Skeletal muscle tissue (tissue), 4 donors: Measurements from ENCODE around the gene XBP1. TPM values are rescaled to one million over a fixed set of nuclear protein-coding genes. Genes with fewer than 3 reads are reported as not detected.
A peak's percentile ranks its signal among the peaks of the same experiment; 100 is the strongest.
"Not testable (repeated sequence)": the region's sequence is repeated elsewhere in the genome, so short reads cannot be mapped to it uniquely, and the experiment has no call there.

Experiments
- H3K27ac ChIP-seq: one replicate; pipeline ENCODE4 v1.7.0; 2013; ENCODE audit warnings: mild to moderate bottlenecking, low read depth, low read length, inconsistent platforms
- H3K27me3 ChIP-seq, 3 donors: one replicate each; pipeline ENCODE4 v1.7.0; 2013; ENCODE audit warnings: low read length in 3 of 3; ENCODE audit not compliant: control insufficient read depth in 3 of 3, insufficient read depth in 3 of 3
- H3K36me3 ChIP-seq, 3 donors: one replicate each; pipeline ENCODE4 v1.7.0; 2013; ENCODE audit warnings: low read length in 3 of 3; ENCODE audit not compliant: control insufficient read depth in 3 of 3, insufficient read depth in 3 of 3
- H3K4me1 ChIP-seq, 3 donors: one replicate each; pipeline ENCODE4 v1.7.0; 2013; ENCODE audit warnings: low read length in 3 of 3, mild to moderate bottlenecking in 3 of 3; ENCODE audit not compliant: control insufficient read depth in 3 of 3, insufficient read depth in 3 of 3
- H3K4me3 ChIP-seq, 3 donors: one replicate each; pipeline ENCODE4 v1.7.0; 2013; ENCODE audit warnings: low read length in 3 of 3
- H3K9ac ChIP-seq, 3 donors: one replicate each; pipeline ENCODE4 v1.7.0; 2013; ENCODE audit warnings: low read length in 3 of 3, mild to moderate bottlenecking in 3 of 3, moderate library complexity in 2 of 3, low read depth in 1 of 3
- H3K9me3 ChIP-seq, 3 donors: one replicate each; pipeline ENCODE4 v1.7.0; 2013; ENCODE audit warnings: low read length in 3 of 3; ENCODE audit not compliant: control insufficient read depth in 3 of 3
- total RNA-seq: library from RNA; depleted of rRNA; stranded (reverse); fragments of >200 nt; gene quantifications from one replicate; pipeline ENCODE4 v1.2.3, GENCODE V29; 2014
- donor health status: Osteomylitis.

Gene XBP1
- total RNA-seq, 1 donor from 2014 or later: 126 TPM

DNA sequence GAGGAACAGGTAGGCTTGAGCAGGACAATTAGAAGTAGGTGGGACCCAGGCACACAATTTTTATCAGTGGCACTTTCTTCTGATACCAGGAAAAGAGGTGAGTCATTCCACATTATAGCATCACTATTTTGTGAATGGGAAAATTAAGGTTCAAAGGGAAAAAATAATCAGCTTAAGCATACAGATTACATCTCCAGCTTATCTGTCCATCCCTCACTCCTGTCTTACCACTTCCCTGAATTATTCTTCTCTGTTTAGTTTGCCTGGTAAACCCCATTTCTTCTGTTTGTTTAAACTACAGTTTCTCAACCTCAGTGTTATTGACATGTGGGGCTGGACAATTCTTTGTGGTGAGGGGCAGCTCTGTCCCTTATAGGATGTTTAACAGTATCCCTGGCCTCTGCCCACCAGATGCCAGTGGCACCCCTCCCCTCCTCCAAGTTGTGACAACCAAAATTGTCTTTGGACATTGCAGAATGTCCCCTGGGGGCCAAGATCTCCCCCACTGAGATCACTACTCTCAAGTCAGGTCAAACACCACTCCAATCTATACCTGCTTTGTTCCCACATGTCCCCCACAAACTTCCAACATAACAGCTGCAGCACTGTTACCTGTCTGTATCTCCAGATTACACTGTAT lies 8.5 kb upstream of the XBP1 start:
- H3K4me3 ChIP-seq: no peak overlapping the region
- no peaks in the 10 kb centered on the region for H3K9me3 ChIP-seq
- peaks cover 0 to 4% (median 0%) of the 10 kb centered on the region in 3 donors for H3K36me3 ChIP-seq
- no peaks in the 10 kb centered on the region for H3K27me3 ChIP-seq
- H3K4me1 ChIP-seq: peaks cover 3 to 16% (median 8%) of the 10 kb centered on the region in 3 donors
- H3K27ac ChIP-seq: no peak overlapping the region
- H3K9ac ChIP-seq: no peak overlapping the region

DNA sequence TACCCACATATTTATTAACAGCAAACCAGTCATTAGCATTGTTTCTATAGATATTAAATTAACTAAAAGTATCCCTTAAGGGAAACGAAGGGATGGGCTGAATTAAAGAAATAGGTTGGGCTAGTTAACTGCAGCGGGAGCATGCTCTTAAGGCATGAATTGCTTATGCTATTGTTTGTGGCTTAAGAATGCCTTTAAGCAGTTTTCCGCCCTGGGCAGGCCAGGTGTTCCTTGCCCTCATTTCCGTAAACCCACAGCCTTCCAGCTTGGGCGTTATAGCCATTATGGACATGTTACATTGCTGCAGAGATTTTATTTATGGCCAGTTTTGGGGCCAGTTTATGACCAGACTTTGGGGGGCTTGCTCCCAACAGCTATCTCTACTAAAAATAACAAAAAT lies 5.1 kb upstream of the XBP1 start:
- not testable (repeated sequence) for H3K27ac ChIP-seq, H3K4me3 ChIP-seq, H3K9ac ChIP-seq, H3K36me3 ChIP-seq, H3K9me3 ChIP-seq, H3K27me3 ChIP-seq, H3K4me1 ChIP-seq

DNA sequence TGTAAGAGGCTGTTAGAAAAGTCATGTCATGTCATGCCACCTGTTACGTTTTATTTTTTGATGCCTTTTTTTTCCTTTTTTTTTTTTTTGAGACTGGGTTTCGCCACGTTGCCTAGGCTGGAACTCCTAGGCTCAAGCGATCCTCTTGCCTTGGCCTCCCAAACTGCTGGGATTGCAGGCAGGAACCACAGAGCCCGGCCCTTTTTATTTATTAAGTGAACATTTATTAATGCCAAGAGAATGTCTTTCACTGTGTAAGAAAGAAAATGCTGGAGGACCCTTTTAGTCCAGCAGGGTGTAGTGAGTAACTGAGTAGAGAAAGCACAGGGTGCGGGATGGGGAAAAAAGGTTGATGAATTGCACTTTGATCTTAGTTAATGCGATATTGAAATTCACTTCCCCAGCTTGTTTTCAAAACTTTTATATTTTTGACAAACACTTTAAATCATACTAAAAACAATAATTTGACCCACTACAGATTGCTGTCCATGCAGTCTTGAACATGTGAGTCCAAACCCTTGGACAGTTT lies 2.3 kb upstream of the XBP1 start:
- H3K27ac ChIP-seq: no peak overlapping the region
- H3K4me3 ChIP-seq: peak overlapping the region in 1 of 3 donors; percentile 15

DNA sequence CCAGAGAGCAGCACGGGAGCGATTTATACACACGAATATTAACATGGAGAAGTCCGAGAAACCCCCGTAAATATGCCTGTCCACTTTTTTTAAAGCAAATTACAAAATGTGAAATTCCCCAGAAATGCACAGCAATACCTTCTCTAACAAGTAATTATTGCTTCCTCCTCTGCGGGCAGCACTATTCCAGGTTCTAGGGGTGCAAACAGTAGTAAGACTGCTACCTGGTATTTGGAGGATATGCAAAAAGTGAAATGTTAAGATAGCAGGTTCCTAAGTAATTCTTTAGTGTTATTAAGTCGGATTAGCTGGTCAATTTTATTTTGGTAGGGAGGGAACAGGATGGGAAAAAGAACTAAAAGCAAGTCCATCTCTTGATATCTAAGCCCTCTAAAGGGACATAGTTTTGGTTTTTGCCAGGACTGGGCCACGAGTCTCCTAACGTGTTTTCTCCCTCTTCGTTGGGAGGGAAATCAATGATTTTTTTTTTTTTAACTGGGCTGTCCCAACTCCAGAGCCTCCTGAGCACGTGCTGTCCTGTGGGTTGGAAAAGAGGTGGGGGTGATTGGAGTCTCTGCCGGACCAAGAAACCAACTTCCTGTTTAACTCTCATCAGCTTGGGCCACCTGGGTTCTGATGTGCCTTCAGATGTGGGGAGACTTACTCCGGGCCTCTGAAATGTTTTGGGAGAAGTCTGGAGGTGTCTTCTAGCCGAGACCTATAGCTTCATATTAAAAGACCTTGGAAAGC lies 1.7 kb upstream of the XBP1 start:
- H3K9me3 ChIP-seq: no peaks in the 10 kb centered on the region
- H3K27ac ChIP-seq: no peak overlapping the region
- no peaks in the 10 kb centered on the region for H3K27me3 ChIP-seq
- peak overlapping the region in 2 of 3 donors; percentile 25 to 40 for H3K9ac ChIP-seq
- peak overlapping the region in 1 of 3 donors; percentile 15 for H3K4me3 ChIP-seq
- H3K4me1 ChIP-seq: peaks cover 9 to 22% (median 17%) of the 10 kb centered on the region in 3 donors
- H3K36me3 ChIP-seq: peaks cover under 1 to 5% (median 2%) of the 10 kb centered on the region in 3 donors

More for the DNA sequence above, 2.3 kb upstream of the XBP1 start:
- peaks cover 9 to 22% (median 17%) of the 10 kb centered on the region in 3 donors for H3K4me1 ChIP-seq
- H3K9ac ChIP-seq: peak overlapping the region in 1 of 3 donors; percentile 25
- no peaks in the 10 kb centered on the region for H3K9me3 ChIP-seq
- H3K27me3 ChIP-seq: no peaks in the 10 kb centered on the region
- no peaks in the 10 kb centered on the region for H3K36me3 ChIP-seq

DNA sequence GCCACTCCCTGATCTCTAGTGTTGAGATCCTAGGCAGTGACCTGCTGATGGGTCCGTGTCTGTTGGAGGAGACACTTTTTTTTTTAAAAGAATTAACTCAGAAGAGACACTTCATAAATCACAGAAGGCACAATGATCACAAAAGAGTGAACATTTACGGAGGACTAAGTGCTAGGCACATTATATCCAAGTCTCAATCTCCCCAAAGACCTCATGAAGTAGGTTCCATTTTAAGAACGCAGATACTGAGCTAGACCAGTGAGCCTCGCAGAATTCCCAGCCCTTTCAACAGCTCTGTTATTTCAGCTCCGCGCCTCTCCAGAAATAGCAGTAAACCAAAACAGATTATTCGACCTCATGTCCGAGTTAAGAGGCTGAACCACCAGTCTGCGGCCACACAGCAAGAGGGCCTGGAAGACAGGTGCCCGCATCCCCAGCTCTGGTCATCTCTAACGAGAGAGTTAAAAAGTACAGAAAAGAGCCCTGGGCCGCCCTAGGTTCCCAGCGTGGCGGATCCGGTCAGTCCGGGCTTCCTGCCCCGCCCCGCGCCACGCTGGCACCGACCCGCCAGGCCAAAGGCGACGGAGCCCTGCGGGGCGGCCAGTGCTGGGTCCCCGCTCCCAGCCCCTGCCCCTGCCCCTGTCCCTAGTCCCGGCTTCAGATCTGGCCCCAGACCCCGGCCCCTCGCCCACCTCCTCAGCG lies 612 bp downstream of the XBP1 start:
- peaks cover 13 to 22% (median 17%) of the 10 kb centered on the region in 3 donors for H3K4me1 ChIP-seq
- peaks cover 20 to 28% (median 23%) of the 10 kb centered on the region in 3 donors for H3K36me3 ChIP-seq
- peak overlapping the region; percentile 99 for H3K27ac ChIP-seq

DNA sequence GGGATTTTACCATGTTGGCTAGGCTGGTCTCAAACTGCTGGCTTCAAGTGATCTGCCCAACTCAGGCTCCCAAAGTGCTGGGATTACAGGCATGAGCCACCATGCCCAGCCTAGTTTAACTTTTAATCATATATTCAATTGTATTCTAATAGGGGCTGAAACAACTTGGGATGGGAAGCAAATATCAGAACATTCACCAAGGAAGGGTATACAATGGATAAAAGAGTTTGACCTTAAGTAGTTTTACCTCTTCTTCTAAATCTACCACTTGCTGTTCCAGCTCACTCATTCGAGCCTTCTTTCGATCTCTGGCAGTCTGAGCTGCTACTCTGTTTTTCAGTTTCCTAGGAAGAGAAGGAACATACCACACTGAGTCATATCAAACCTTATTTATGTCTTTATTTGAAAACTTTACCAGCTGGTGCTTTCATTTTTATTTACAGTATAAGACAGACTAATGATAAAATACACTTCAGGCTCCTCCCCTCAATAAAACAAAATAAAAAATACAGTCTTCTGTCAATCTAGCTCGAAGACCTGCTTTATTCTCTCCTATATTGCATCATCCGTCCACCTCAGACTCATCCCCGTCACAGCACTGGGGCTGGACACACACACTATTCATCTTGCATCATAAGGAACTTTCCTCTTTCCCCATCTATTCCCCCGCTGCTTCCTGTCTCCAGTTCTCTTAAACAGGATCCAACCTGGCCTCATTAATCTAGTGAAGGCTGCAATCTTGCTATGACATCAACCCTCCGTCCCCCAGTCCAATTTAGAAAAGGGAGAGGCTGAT lies 1.4 kb downstream of the XBP1 start:
- Histone ChIP-seq H3K9me3 (no peaks in the 10 kb centered on the region), H3K27ac (peak overlapping the region; percentile 99), H3K36me3 (peaks cover 21 to 35% (median 30%) of the 10 kb centered on the region in 3 donors), H3K27me3 (no peaks in the 10 kb centered on the region), H3K4me1 (peaks cover 13 to 22% (median 17%) of the 10 kb centered on the region in 3 donors), H3K4me3 (peak overlapping the region; percentile 68 to 91 (median 84)), H3K9ac (peak overlapping the region; percentile 92 to 96 (median 95))

More for the DNA sequence above, 612 bp downstream of the XBP1 start:
- Histone ChIP-seq H3K4me3 (peak overlapping the region; percentile 68 to 91 (median 84)), H3K9me3 (no peaks in the 10 kb centered on the region), H3K9ac (peak overlapping the region; percentile 92 to 96 (median 95)), H3K27me3 (no peaks in the 10 kb centered on the region)

DNA sequence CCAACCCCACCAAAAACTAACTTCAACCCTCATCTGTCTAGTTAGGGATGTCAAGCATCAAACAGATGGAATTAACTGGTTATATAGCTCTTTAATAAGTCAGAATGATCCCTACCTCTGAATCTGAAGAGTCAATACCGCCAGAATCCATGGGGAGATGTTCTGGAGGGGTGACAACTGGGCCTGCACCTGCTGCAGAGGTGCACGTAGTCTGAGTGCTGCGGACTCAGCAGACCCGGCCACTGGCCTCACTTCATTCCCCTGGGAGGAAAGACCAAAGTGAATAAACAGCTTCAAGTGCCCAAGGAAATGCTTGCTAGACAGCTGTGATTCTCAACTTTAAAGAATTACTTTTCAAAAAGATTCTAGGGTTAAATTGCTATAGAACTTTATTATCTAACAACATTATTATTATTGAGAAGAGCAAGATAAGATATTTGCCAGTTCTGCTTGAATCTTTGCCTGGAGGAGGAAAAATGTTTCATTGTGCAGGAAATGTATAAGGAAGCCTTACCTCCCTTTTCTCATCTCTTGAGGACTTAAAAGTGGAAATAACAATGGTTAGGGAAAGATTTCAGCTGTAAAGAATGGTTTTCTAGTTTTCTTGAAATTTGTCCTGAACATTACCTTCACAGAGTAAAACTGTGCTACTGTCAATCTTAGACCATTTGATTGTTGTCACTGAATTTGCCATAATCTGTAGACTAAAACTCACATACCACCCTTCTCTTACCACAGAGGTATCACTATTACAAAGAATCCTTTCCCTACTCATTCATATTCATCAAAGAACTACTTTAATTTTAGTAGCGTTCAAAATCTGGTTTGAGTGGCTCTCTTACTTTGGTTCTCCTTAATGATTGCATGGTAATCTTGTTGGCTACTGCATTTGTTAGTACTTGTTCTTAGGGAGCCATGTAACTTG lies 4.2 kb downstream of the XBP1 start:
- no peaks in the 10 kb centered on the region for H3K27me3 ChIP-seq
- H3K4me1 ChIP-seq: peaks cover 4 to 14% (median 11%) of the 10 kb centered on the region in 3 donors
- no peak overlapping the region for H3K9ac ChIP-seq
- no peaks in the 10 kb centered on the region for H3K9me3 ChIP-seq
- H3K4me3 ChIP-seq: no peak overlapping the region
- no peak overlapping the region for H3K27ac ChIP-seq
- peaks cover 22 to 37% (median 33%) of the 10 kb centered on the region in 3 donors for H3K36me3 ChIP-seq

DNA sequence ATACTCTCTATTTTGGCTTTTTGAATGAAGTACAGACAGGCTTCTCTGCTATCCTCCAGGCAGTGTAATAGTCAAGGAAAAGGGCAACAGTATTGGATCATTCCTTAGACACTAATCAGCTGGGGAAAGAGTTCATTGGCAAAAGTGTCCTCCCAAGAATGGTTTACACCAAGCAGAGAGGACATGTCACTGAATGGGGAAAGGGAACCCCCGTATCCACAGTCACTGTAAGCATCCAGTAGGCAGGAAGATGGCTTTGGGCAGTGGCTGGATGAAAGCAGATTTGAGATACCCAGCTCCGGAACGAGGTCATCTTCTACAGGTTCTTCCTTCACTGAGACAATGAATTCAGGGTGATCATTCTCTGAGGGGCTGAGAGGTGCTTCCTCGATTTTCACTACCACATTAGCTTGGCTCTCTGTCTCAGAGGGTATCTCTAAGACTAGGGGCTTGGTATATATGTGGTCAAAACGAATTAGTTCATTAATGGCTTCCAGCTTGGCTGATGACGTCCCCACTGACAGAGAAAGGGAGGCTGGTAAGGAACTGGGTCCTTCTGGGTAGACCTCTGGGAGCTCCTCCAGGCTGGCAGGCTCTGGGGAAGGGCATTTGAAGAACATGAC lies 5.2 kb downstream of the XBP1 start:
- Histone ChIP-seq H3K27me3 (no peaks in the 10 kb centered on the region), H3K4me3 (no peak overlapping the region), H3K9ac (no peak overlapping the region), H3K9me3 (no peaks in the 10 kb centered on the region), H3K4me1 (peaks cover 4 to 14% (median 11%) of the 10 kb centered on the region in 3 donors), H3K27ac (no peak overlapping the region), H3K36me3 (peaks cover 22 to 37% (median 33%) of the 10 kb centered on the region in 3 donors)
